Measurements from ENCODE around the gene PRF1. TPM values are rescaled to one million over a fixed set of nuclear protein-coding genes. Genes with fewer than 3 reads are reported as not detected.

The PRF1 gene
- total RNA-seq, 4 donors from 2014 or later, result 1.4 to 3.5 (median 2.9) TPM

- Histone ChIP-seq H3K27ac (no peak overlapping the region), H3K4me1 (peaks cover 4 to 19% of the 10 kb centered on the region in 2 donors), H3K27me3 (no peaks in the 10 kb centered on the region), H3K36me3 (no peaks in the 10 kb centered on the region), H3K4me3 (replicated peaks in 1 of 3) (no peak overlapping the region), H3K9me3 (no peaks in the 10 kb centered on the region)
- no peak for TF ChIP-seq CTCF (IDR thresholded peaks at IDR 0.05)
- TF ChIP-seq POLR2A (IDR thresholded peaks at IDR 0.05), result no peak
- DNase-seq, result no peak
- WGBS, 2 donors, result 84 to 96% methylated on average over 11 of the region's 11 CpGs
- intact Hi-C loops (cut with DNase I), result no loop called here
Observed at GRCh38 chr10:70555371-70555770, 47.2 kb downstream of the PRF1 start.

GRCh38 chr10:70552586-70552985, 50.0 kb downstream of the PRF1 start:
- DNase-seq, result no peak
- 78 to 82% methylated on average over 6 of the region's 6 CpGs for WGBS, 2 donors
- Histone ChIP-seq H3K4me3 (replicated peaks in 1 of 3) (no peak overlapping the region), H3K4me1 (peaks cover 0 to 8% of the 10 kb centered on the region in 2 donors), H3K9me3 (no peaks in the 10 kb centered on the region), H3K27ac (peak overlapping the region; percentile 25 to 84 (median 45)), H3K27me3 (no peaks in the 10 kb centered on the region), H3K36me3 (no peaks in the 10 kb centered on the region)
- TF ChIP-seq POLR2A (IDR thresholded peaks at IDR 0.05) (no peak), CTCF (IDR thresholded peaks at IDR 0.05) (no peak)
- intact Hi-C loops (cut with DNase I), result no loop called here

GRCh38 chr10:70551971-70552422, 50.5 kb downstream of the PRF1 start:
- intact Hi-C loops (cut with DNase I), result no loop called here
- Histone ChIP-seq H3K36me3 (no peaks in the 10 kb centered on the region), H3K27me3 (no peaks in the 10 kb centered on the region), H3K9me3 (no peaks in the 10 kb centered on the region), H3K4me3 (replicated peaks in 1 of 3) (no peak overlapping the region), H3K27ac (peak overlapping the region; percentile 30 to 84 (median 64)), H3K4me1 (peaks cover 0 to 8% of the 10 kb centered on the region in 2 donors)
- TF ChIP-seq POLR2A (IDR thresholded peaks at IDR 0.05) (peak in 1 of 2 donors; percentile 60), CTCF (IDR thresholded peaks at IDR 0.05) (peak in 1 of 6 experiments; percentile 13)
- WGBS, 2 donors, result 33 to 34% methylated on average over 19 of the region's 19 CpGs
- DNase-seq, result peak; percentile 94 to 95

- no peaks in the 10 kb centered on the region for H3K36me3 ChIP-seq
- peaks cover 0 to 11% of the 10 kb centered on the region in 2 donors for H3K4me1 ChIP-seq
- no peak overlapping the region for H3K4me3 ChIP-seq (replicated peaks in 1 of 3)
- no peak for TF ChIP-seq POLR2A (IDR thresholded peaks at IDR 0.05)
- no peak for TF ChIP-seq CTCF (IDR thresholded peaks at IDR 0.05)
- no peaks in the 10 kb centered on the region for H3K9me3 ChIP-seq
- DNase-seq, result no peak
- H3K27ac ChIP-seq, result peak overlapping the region; percentile 30 to 84 (median 64)
- WGBS, 2 donors, result 49 to 57% methylated on average over 2 of the region's 2 CpGs
- intact Hi-C loops (cut with DNase I), result no loop called here
- no peaks in the 10 kb centered on the region for H3K27me3 ChIP-seq
Observed at GRCh38 chr10:70551466-70551865, 51.1 kb downstream of the PRF1 start.

GRCh38 chr10:70550459-70550858, 52.1 kb downstream of the PRF1 start:
- 75 to 84% methylated on average over 6 of the region's 6 CpGs for WGBS, 2 donors
- Histone ChIP-seq H3K27me3 (no peaks in the 10 kb centered on the region), H3K4me1 (peaks cover 5 to 16% of the 10 kb centered on the region in 2 donors), H3K36me3 (no peaks in the 10 kb centered on the region), H3K4me3 (replicated peaks in 1 of 3) (no peak overlapping the region), H3K27ac (no peak overlapping the region), H3K9me3 (no peaks in the 10 kb centered on the region)
- no peak for TF ChIP-seq POLR2A (IDR thresholded peaks at IDR 0.05)
- no peak for TF ChIP-seq CTCF (IDR thresholded peaks at IDR 0.05)
- intact Hi-C loops (cut with DNase I), result no loop called here
- DNase-seq, result no peak

Data from thyroid gland (tissue), 4 donors.